GM20000 (cell line): Measurements from ENCODE around the gene MPC1.

Experiments
- DNase-seq: peaks from one replicate; pipeline ENCODE4 v3.0.0; 2012; ENCODE audit warnings: low spot score
- TF ChIP-seq, protein P1 (sequence below): IDR thresholded peaks from 2 replicates; pipeline ENCODE4 v1.5.1; 2012; ENCODE audit warnings: mild to moderate bottlenecking, control low read depth; ENCODE audit errors: extremely low read depth, missing control alignments

The MPC1 gene

DNA sequence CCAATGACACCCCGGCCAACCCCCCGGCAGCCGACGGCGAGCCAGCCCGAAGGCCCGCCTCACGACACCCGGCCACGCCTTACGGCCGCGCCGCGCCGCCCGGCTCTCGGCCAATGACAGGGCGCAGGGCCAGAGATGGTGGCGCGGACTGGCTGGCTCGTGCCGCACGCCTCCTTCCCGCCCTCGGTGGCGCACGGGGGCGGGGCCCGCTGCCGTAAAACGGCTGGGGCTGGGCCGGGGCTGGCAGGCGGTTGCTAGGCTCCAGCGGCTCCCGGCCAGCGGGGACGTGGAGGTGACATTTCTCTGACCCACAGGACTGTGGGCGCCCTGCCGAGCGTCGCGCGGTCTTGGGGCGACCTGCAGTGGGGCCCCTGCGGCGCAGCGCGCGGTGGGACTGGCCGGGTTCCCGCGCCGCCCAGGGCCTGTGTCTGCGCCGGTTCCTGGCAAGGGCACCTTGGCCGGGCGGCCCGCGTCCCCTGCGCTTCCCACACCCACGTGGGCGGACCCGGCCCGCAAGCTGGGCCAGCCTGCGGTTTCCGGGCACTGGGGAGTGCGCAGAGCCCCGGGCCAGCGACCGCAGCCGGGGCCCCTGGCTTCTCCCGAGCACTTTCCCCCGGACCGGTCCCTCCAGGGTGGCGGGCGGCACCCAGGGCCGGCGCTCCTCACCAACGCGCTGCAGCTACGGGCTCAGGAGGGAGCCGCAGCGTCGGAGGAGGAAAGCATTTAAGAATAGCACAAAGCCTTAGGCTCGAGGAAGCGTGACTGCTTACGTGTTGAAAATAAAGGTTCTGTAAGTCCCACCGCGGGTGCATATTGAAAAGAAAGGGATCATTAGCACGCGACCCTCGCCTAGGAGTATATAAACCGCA lies at the start of gene MPC1:
Gene MPC1 (minus strand): TSS at position 8 of the 869 bp plus-strand sequence. CDS start 64 bp downstream, outside the sequence.
- peak; percentile 99 for DNase-seq
- TF ChIP-seq, protein P1, sequence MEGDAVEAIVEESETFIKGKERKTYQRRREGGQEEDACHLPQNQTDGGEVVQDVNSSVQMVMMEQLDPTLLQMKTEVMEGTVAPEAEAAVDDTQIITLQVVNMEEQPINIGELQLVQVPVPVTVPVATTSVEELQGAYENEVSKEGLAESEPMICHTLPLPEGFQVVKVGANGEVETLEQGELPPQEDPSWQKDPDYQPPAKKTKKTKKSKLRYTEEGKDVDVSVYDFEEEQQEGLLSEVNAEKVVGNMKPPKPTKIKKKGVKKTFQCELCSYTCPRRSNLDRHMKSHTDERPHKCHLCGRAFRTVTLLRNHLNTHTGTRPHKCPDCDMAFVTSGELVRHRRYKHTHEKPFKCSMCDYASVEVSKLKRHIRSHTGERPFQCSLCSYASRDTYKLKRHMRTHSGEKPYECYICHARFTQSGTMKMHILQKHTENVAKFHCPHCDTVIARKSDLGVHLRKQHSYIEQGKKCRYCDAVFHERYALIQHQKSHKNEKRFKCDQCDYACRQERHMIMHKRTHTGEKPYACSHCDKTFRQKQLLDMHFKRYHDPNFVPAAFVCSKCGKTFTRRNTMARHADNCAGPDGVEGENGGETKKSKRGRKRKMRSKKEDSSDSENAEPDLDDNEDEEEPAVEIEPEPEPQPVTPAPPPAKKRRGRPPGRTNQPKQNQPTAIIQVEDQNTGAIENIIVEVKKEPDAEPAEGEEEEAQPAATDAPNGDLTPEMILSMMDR = no peak

DNA sequence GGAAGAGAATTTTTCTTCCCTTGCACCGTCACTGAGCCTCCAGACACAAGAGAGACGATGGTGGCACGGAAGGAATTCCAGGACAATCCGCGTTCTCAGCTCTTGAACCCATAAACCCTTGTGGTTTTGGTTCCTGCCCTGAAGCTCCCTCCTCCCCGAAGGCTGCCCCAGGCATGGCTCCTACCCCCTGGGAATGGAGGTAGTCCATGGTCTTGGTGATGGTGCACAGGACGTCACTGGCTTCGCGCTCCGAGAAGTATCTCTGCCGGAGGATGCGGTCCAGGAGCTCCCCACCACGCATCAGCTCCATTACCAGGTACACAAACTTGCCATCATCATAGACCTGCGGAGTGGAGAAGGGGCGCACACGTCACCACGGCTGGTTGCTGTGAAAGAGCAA lies 47.5 kb upstream of the MPC1 start:
- TF ChIP-seq, protein P1 = no peak
- no peak for DNase-seq

DNA sequence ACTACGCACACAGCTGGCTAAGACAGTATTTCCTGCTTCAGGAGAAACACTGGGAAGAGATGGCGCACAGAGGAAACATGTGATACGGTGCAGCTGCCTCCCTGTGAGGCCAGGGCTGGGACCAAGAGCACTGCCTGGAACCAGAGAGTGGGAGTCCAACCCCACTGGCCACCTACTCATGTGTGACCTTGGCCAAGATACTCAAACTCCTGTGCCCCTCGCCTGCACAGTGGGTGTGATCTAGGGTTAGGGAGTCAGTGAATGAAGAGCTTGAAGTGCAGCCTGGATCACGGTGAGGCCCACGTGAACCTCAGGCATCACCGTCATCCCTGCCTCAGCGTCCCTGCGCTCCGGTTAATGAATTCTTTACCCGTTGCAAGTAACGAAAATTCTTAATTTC lies 41.7 kb upstream of the MPC1 start:
- DNase-seq = no peak
- TF ChIP-seq, protein P1 = no peak

DNA sequence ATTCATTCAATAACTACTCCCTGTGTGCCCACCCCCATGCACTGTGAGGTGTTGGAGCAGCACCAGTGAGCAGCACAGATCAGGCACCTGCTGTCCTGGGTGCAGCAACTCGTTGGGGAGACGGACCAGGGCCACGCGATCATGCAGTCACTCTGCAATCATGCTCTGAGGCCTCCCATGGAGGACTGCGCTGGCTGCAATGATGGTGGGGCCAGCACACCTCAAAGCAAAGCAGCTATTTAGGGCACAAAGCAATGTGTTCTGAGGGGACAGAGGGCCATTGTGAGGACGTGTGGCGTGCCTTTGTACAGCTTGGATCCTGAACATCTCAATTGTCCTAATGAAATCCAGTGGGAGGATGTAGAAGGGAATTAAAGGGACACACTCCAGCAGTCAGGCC lies 41.0 kb upstream of the MPC1 start:
- no peak for DNase-seq
- TF ChIP-seq, protein P1 = no peak

DNA sequence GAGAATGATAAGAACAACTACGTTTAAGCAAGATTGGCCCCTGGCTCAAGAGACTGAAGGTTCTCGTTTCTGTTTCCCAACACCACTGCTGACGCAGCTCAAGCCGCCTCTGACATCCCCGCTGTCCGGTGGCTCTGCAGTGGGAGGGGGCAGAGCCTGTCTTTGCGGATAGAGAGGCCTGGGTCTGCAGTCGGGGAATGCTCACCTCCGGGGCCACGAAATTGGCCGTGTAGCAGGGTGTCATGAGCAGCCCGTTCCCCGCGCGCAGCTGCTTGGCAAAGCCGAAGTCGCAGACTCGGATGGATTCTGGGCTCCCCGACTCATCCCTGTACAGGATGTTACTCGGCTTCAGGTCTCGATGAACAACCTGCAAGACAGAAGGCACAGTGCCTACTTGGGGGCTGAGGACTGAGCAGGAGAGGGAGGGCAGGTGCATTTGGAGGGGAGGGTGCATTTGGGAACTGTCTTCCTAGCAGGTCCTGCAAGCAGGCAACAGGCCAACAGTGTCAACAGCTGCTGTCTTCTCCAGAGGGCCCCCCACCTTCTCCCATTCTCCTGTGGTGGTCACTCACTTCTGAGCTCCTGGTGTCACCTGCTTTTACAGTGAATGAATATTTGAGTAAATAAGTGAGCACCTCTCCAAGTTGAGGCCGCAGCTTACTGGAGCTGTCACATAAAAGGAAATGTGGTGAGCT lies 40.5 kb upstream of the MPC1 start:
- DNase-seq = no peak
- TF ChIP-seq, protein P1 = no peak

DNA sequence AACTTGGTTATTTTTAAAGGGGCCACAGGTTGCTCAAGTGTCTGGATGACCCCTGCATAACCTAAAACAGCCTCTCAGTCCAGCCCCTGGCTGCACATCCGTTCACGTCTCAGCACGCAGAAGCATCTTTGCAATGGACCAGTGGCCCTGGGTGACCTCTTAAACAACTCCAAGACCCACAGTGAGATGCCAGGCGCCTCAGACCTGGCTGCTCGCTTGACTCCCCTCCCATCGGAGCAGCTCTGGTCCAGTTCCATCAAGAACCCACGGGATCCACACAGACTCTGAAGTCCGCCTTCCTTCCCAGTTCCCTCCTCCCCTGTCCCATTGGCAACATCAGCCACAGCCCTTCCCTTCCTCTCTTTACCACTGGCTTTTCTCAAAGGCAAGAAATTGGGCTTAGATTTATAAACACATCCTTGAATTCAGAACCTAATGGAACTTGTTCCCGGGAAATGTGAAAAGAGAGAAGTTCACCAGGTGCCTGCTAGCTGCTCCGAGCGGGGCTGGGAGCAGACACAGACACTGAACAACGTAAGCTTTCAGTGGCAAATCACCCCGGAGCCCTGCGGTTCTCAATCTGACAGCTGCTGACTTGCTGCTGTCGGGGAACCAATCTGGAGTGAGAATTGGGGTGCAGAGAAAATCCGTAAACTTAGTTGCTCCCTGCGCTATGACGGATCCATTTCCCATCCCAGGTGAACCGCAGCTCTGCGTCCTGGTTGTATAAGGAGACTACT lies 39.6 kb upstream of the MPC1 start:
- no peak for DNase-seq

More for the DNA sequence above, 39.6 kb upstream of the MPC1 start:
- TF ChIP-seq, protein P1 = no peak
